Neural cell (in vitro differentiated cells): ENCODE results near the gene HDAC5.

Source experiments
- EP300 ChIP-seq: fragments of 450-650 bp; conservative IDR thresholded peaks from 2 replicates; pipeline ENCODE4 v1.6.1; 2014; ENCODE audit warnings: antibody characterized with exemption, mild to moderate bottlenecking, moderate library complexity; ENCODE audit not compliant: poor library complexity, severe bottlenecking
- EZH2 ChIP-seq: fragments of 200-600, 300-800 bp; shearing (Covaris generic), sonication (generic); IDR thresholded peaks from 2 replicates; pipeline ENCODE4 v1.6.1; 2014; ENCODE audit warnings: antibody characterized with exemption, low read length, borderline replicate concordance, mild to moderate bottlenecking; ENCODE audit not compliant: insufficient read depth, poor library complexity, severe bottlenecking
- MXI1 ChIP-seq: fragments of 450-650 bp; conservative IDR thresholded peaks from 2 replicates; pipeline ENCODE4 v1.6.1; 2014; ENCODE audit warnings: antibody characterized with exemption, mild to moderate bottlenecking; ENCODE audit not compliant: poor library complexity, severe bottlenecking
- POLR2AphosphoS5 ChIP-seq: IDR thresholded peaks from 2 replicates; pipeline ENCODE4 v1.6.1; 2012
- SMC3 ChIP-seq: fragments of 450-650 bp; conservative IDR thresholded peaks from 2 replicates; pipeline ENCODE4 v1.6.1; 2014; ENCODE audit warnings: antibody characterized with exemption, mild to moderate bottlenecking, moderate library complexity; ENCODE audit not compliant: poor library complexity
- TF ChIP-seq, protein P1 (sequence below): fragments of 450-650 bp; IDR thresholded peaks from 2 replicates; pipeline ENCODE4 v1.5.1; 2014; ENCODE audit warnings: antibody characterized with exemption, mild to moderate bottlenecking, moderate library complexity; ENCODE audit not compliant: poor library complexity, severe bottlenecking
- TF ChIP-seq, protein P2 (sequence below): IDR thresholded peaks from 2 replicates; pipeline ENCODE4 v1.6.1; 2012; ENCODE audit warnings: borderline replicate concordance

DNA sequence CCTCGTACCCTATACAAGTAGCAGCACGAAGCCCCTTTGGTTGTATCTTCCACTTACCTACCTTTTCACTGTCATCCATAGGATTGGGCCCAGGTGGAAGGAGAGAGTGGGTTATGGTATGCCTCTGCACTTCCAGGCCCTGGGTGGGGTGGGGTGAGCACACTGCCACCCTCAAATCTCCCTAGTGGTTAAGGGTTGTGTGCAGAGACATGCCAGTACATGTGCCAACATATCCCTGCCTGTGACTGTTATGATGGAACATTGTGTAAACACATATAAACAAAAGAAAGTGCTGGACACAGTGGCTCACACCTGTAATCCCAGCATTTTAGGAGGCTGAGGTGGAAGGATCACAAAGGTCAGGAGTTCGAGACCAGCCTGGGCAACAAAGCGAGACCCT, 29.4 kb upstream of the HDAC5 start:
- TF ChIP-seq, protein P1, sequence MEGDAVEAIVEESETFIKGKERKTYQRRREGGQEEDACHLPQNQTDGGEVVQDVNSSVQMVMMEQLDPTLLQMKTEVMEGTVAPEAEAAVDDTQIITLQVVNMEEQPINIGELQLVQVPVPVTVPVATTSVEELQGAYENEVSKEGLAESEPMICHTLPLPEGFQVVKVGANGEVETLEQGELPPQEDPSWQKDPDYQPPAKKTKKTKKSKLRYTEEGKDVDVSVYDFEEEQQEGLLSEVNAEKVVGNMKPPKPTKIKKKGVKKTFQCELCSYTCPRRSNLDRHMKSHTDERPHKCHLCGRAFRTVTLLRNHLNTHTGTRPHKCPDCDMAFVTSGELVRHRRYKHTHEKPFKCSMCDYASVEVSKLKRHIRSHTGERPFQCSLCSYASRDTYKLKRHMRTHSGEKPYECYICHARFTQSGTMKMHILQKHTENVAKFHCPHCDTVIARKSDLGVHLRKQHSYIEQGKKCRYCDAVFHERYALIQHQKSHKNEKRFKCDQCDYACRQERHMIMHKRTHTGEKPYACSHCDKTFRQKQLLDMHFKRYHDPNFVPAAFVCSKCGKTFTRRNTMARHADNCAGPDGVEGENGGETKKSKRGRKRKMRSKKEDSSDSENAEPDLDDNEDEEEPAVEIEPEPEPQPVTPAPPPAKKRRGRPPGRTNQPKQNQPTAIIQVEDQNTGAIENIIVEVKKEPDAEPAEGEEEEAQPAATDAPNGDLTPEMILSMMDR = no peak
- no peak for TF ChIP-seq POLR2AphosphoS5
- TF ChIP-seq, protein P2, sequence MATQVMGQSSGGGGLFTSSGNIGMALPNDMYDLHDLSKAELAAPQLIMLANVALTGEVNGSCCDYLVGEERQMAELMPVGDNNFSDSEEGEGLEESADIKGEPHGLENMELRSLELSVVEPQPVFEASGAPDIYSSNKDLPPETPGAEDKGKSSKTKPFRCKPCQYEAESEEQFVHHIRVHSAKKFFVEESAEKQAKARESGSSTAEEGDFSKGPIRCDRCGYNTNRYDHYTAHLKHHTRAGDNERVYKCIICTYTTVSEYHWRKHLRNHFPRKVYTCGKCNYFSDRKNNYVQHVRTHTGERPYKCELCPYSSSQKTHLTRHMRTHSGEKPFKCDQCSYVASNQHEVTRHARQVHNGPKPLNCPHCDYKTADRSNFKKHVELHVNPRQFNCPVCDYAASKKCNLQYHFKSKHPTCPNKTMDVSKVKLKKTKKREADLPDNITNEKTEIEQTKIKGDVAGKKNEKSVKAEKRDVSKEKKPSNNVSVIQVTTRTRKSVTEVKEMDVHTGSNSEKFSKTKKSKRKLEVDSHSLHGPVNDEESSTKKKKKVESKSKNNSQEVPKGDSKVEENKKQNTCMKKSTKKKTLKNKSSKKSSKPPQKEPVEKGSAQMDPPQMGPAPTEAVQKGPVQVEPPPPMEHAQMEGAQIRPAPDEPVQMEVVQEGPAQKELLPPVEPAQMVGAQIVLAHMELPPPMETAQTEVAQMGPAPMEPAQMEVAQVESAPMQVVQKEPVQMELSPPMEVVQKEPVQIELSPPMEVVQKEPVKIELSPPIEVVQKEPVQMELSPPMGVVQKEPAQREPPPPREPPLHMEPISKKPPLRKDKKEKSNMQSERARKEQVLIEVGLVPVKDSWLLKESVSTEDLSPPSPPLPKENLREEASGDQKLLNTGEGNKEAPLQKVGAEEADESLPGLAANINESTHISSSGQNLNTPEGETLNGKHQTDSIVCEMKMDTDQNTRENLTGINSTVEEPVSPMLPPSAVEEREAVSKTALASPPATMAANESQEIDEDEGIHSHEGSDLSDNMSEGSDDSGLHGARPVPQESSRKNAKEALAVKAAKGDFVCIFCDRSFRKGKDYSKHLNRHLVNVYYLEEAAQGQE = no peak
- TF ChIP-seq EP300 = no peak
- no peak for TF ChIP-seq SMC3
- TF ChIP-seq MXI1 = no peak
- no peak for TF ChIP-seq EZH2
